ENCODE measurements around the gene MZF1. TPM values are rescaled to one million over a fixed set of nuclear protein-coding genes. Genes with fewer than 3 reads are reported as not detected.
A peak's percentile ranks its signal among the peaks of the same experiment; 100 is the strongest.

Gene MZF1
- total RNA-seq, 1 experiment from 2014 or later = 20.3 TPM

DNA sequence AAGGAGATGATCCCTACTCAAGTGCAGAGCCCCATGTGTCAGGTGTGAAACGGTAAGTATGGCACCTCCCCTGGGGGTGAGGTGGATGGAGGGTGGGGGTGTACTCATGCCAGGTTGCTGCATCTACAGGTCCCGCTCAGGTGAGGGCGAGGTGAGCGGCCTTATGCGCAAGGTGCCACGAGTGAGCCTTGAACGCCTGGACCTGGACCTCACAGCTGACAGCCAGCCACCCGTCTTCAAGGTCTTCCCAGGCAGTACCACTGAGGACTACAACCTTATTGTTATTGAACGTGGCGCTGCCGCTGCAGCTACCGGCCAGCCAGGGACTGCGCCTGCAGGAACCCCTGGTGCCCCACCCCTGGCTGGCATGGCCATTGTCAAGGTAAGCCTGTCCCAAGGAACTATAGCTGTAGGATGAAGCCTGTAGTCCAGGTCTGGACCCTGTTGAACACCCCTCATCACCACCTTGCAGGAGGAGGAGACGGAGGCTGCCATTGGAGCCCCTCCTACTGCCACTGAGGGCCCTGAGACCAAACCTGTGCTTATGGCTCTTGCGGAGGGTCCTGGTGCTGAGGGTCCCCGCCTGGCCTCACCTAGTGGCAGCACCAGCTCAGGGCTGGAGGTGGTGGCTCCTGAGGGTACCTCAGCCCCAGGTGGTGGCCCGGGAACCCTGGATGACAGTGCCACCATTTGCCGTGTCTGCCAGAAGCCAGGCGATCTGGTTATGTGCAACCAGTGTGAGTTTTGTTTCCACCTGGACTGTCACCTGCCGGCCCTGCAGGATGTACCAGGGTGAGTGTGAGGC, 24.1 kb downstream of the MZF1 start:
- Histone ChIP-seq H3K4me1 (ENCODE audit: insufficient read depth, low read length, poor library complexity, severe bottlenecking) (peaks cover 17% of the 10 kb centered on the region), H3K9me3 (ENCODE audit: low read depth, low read length, poor library complexity, severe bottlenecking) (no peaks in the 10 kb centered on the region), H3K27me3 (replicated peaks; ENCODE audit: insufficient read depth, low read depth, low read length, poor library complexity) (no peaks in the 10 kb centered on the region), H3K36me3 (ENCODE audit: insufficient read depth, low read length, poor library complexity, severe bottlenecking) (peaks cover 77% of the 10 kb centered on the region), H3K4me3 (ENCODE audit: low read depth, low read length, poor library complexity, severe bottlenecking) (no peak overlapping the region), H3K27ac (ENCODE audit: low read depth, low read length, poor library complexity, severe bottlenecking) (no peak overlapping the region)
- TF ChIP-seq EZH2 (IDR thresholded peaks at IDR 0.05; ENCODE audit: borderline replicate concordance, low read depth, low read length, poor library complexity, severe bottlenecking) = no peak
- TF ChIP-seq, protein P1, sequence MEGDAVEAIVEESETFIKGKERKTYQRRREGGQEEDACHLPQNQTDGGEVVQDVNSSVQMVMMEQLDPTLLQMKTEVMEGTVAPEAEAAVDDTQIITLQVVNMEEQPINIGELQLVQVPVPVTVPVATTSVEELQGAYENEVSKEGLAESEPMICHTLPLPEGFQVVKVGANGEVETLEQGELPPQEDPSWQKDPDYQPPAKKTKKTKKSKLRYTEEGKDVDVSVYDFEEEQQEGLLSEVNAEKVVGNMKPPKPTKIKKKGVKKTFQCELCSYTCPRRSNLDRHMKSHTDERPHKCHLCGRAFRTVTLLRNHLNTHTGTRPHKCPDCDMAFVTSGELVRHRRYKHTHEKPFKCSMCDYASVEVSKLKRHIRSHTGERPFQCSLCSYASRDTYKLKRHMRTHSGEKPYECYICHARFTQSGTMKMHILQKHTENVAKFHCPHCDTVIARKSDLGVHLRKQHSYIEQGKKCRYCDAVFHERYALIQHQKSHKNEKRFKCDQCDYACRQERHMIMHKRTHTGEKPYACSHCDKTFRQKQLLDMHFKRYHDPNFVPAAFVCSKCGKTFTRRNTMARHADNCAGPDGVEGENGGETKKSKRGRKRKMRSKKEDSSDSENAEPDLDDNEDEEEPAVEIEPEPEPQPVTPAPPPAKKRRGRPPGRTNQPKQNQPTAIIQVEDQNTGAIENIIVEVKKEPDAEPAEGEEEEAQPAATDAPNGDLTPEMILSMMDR (conservative IDR thresholded peaks at IDR 0.05; ENCODE audit: low read depth, low read length) = no peak
- BruUV-seq (replicated peaks) = no TSS peak
- intact Hi-C loops (cut with micrococcal nuclease; ENCODE audit: unreplicated experiment) = no loop called here
- POLR2A ChIA-PET (ENCODE audit: low non-redundant PET) = no interaction called here
- CTCF ChIA-PET = no interaction called here
- no peak for DNase-seq (ENCODE audit: low spot score)

DNA sequence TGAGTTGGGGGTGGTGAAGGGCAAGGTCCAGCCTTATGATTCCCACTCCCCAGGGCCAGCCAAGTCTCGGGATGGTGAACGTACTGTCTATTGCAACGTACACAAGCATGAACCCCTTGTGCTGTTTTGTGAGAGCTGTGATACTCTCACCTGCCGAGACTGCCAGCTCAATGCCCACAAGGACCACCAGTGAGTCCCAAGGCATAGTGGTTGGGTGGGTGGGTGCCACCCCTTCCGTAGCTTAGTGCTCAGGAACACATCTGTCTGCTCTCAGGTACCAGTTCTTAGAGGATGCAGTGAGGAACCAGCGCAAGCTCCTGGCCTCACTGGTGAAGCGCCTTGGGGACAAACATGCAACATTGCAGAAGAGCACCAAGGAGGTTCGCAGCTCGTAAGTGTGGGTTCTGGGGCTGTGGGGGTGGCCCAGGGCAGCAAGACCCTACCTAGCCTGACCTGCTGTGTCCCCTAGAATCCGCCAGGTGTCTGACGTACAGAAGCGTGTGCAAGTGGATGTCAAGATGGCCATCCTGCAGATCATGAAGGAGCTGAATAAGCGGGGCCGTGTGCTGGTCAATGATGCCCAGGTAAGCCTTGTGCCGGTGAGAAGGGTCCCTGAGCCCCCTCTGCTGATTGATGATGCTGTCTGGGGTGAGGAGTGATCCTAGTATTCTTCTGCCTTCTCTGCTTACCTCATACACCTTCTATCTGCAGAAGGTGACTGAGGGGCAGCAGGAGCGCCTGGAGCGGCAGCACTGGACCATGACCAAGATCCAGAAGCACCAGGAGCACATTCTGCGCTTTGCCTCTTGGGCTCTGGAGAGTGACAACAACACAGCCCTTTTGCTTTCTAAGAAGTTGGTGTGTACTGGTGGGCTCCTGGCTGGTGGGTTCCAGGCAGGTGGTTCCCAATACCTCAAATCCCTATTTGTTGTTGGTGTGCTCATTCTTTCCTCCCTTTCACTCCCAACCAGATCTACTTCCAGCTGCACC, 25.5 kb downstream of the MZF1 start:
- Histone ChIP-seq H3K36me3 (ENCODE audit: insufficient read depth, low read length, poor library complexity, severe bottlenecking) (peaks cover 73% of the 10 kb centered on the region), H3K27me3 (replicated peaks; ENCODE audit: insufficient read depth, low read depth, low read length, poor library complexity) (no peaks in the 10 kb centered on the region), H3K4me1 (ENCODE audit: insufficient read depth, low read length, poor library complexity, severe bottlenecking) (peaks cover 13% of the 10 kb centered on the region), H3K4me3 (ENCODE audit: low read depth, low read length, poor library complexity, severe bottlenecking) (no peak overlapping the region), H3K9me3 (ENCODE audit: low read depth, low read length, poor library complexity, severe bottlenecking) (no peaks in the 10 kb centered on the region), H3K27ac (ENCODE audit: low read depth, low read length, poor library complexity, severe bottlenecking) (no peak overlapping the region)
- DNase-seq (ENCODE audit: low spot score) = no peak
- no TSS peak for BruUV-seq (replicated peaks)
- ChIA-PET POLR2A (ENCODE audit: low non-redundant PET) (no interaction called here), CTCF (no interaction called here)
- TF ChIP-seq, protein P1 (conservative IDR thresholded peaks at IDR 0.05; ENCODE audit: low read depth, low read length) = no peak
- TF ChIP-seq EZH2 (IDR thresholded peaks at IDR 0.05; ENCODE audit: borderline replicate concordance, low read depth, low read length, poor library complexity, severe bottlenecking) = no peak
- intact Hi-C loops (cut with micrococcal nuclease; ENCODE audit: unreplicated experiment) = no loop called here

DNA sequence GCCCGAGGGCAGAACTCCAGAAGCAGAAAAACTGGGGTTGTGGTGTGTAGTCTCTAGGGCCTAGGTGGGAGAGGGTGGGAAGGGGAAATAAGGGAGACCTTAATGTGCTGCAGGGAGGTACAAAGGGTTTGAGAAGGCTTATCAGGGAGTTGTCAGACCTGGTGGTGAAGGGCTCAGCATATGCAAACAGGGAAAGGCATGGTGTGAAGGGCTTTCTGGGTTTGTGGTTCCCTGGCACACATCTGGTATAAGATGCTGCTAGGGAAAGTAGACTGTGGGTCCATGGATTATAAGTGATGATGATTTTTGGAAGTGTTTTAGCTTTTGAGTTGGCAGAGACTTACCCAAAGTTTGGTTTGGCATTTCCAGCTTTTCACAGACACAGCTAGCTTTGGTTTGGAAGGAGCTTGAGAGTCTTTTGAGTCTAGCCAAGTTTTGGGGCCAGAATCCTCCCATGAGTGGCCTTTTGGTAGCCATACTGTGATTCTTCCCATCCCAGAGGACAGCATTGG, 27.1 kb downstream of the MZF1 start:
- no peak for DNase-seq (ENCODE audit: low spot score)
- TSS peak; percentile 47 for BruUV-seq (replicated peaks)
- TF ChIP-seq EZH2 (IDR thresholded peaks at IDR 0.05; ENCODE audit: borderline replicate concordance, low read depth, low read length, poor library complexity, severe bottlenecking) = no peak
- TF ChIP-seq, protein P1 (conservative IDR thresholded peaks at IDR 0.05; ENCODE audit: low read depth, low read length) = no peak
- POLR2A ChIA-PET (ENCODE audit: low non-redundant PET) = no interaction called here
- intact Hi-C loops (cut with micrococcal nuclease; ENCODE audit: unreplicated experiment) = no loop called here
- CTCF ChIA-PET = no interaction called here
- H3K36me3 ChIP-seq (ENCODE audit: insufficient read depth, low read length, poor library complexity, severe bottlenecking) = peaks cover 64% of the 10 kb centered on the region
- no peaks in the 10 kb centered on the region for H3K9me3 ChIP-seq (ENCODE audit: low read depth, low read length, poor library complexity, severe bottlenecking)
- peaks cover 13% of the 10 kb centered on the region for H3K4me1 ChIP-seq (ENCODE audit: insufficient read depth, low read length, poor library complexity, severe bottlenecking)
- H3K27me3 ChIP-seq (replicated peaks; ENCODE audit: insufficient read depth, low read depth, low read length, poor library complexity) = no peaks in the 10 kb centered on the region
- H3K4me3 ChIP-seq (ENCODE audit: low read depth, low read length, poor library complexity, severe bottlenecking) = peak overlapping the region; percentile 100
- peak overlapping the region; percentile 85 for H3K27ac ChIP-seq (ENCODE audit: low read depth, low read length, poor library complexity, severe bottlenecking)
